ENCODE data around the gene GNRH2.

DNA sequence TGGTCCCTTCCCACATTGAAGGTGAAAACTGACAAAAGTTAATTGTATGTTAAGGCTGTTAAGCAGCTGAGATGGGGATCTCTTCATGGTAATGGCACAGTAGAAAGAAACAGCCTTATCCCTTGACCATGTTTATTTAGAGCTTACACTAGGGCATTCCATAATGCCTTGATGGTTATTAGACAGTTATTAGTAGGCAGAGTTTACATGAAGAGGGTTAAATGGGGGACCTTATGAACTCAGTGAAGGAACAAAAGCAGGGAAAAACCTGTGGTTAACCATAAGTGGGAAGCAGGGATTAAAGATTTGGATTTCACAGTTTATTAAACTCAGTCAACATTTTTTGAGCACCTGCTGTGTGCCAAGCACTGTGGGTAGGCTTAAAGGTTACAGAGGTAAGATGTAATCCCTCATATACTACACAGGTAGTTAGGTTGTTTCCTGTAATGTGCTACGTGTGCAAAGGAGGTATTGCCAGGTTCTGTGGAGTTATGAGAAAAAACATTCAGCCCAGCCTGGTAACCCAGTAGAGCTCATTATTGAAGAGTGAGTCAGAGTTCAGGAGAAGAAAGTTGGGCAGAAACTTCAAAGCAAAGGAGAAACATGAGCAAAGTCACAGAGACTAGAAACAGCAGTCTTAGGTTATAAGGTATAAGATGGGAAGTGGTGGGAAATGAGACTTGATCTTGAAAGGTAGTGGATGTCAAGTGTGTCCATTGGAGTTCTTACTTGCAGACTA is 32.3 kb upstream of the GNRH2 start:
- TF ChIP-seq ZNF777 (tag by site-specific recombination; IDR thresholded peaks at IDR 0.05; ENCODE audit: borderline replicate concordance), result no peak
- TF ChIP-seq, protein P1, sequence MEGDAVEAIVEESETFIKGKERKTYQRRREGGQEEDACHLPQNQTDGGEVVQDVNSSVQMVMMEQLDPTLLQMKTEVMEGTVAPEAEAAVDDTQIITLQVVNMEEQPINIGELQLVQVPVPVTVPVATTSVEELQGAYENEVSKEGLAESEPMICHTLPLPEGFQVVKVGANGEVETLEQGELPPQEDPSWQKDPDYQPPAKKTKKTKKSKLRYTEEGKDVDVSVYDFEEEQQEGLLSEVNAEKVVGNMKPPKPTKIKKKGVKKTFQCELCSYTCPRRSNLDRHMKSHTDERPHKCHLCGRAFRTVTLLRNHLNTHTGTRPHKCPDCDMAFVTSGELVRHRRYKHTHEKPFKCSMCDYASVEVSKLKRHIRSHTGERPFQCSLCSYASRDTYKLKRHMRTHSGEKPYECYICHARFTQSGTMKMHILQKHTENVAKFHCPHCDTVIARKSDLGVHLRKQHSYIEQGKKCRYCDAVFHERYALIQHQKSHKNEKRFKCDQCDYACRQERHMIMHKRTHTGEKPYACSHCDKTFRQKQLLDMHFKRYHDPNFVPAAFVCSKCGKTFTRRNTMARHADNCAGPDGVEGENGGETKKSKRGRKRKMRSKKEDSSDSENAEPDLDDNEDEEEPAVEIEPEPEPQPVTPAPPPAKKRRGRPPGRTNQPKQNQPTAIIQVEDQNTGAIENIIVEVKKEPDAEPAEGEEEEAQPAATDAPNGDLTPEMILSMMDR (tag by site-specific recombination; IDR thresholded peaks at IDR 0.05), result no peak
- TF ChIP-seq, protein P2, sequence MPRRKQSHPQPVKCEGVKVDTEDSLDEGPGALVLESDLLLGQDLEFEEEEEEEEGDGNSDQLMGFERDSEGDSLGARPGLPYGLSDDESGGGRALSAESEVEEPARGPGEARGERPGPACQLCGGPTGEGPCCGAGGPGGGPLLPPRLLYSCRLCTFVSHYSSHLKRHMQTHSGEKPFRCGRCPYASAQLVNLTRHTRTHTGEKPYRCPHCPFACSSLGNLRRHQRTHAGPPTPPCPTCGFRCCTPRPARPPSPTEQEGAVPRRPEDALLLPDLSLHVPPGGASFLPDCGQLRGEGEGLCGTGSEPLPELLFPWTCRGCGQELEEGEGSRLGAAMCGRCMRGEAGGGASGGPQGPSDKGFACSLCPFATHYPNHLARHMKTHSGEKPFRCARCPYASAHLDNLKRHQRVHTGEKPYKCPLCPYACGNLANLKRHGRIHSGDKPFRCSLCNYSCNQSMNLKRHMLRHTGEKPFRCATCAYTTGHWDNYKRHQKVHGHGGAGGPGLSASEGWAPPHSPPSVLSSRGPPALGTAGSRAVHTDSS (tag by site-specific recombination; IDR thresholded peaks at IDR 0.05), result no peak
- TF ChIP-seq, protein P3, sequence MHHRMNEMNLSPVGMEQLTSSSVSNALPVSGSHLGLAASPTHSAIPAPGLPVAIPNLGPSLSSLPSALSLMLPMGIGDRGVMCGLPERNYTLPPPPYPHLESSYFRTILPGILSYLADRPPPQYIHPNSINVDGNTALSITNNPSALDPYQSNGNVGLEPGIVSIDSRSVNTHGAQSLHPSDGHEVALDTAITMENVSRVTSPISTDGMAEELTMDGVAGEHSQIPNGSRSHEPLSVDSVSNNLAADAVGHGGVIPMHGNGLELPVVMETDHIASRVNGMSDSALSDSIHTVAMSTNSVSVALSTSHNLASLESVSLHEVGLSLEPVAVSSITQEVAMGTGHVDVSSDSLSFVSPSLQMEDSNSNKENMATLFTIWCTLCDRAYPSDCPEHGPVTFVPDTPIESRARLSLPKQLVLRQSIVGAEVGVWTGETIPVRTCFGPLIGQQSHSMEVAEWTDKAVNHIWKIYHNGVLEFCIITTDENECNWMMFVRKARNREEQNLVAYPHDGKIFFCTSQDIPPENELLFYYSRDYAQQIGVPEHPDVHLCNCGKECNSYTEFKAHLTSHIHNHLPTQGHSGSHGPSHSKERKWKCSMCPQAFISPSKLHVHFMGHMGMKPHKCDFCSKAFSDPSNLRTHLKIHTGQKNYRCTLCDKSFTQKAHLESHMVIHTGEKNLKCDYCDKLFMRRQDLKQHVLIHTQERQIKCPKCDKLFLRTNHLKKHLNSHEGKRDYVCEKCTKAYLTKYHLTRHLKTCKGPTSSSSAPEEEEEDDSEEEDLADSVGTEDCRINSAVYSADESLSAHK (tag by site-specific recombination; IDR thresholded peaks at IDR 0.05), result no peak
- TF ChIP-seq HOXA7 (CRISPR knock-in tag; IDR thresholded peaks at IDR 0.05; ENCODE audit: borderline replicate concordance), result no peak
- no peak for TF ChIP-seq ZNF138 (tag by site-specific recombination; IDR thresholded peaks at IDR 0.05; ENCODE audit: borderline replicate concordance)
- TF ChIP-seq, protein P4, sequence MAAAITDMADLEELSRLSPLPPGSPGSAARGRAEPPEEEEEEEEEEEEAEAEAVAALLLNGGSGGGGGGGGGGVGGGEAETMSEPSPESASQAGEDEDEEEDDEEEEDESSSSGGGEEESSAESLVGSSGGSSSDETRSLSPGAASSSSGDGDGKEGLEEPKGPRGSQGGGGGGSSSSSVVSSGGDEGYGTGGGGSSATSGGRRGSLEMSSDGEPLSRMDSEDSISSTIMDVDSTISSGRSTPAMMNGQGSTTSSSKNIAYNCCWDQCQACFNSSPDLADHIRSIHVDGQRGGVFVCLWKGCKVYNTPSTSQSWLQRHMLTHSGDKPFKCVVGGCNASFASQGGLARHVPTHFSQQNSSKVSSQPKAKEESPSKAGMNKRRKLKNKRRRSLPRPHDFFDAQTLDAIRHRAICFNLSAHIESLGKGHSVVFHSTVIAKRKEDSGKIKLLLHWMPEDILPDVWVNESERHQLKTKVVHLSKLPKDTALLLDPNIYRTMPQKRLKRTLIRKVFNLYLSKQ (tag by site-specific recombination; IDR thresholded peaks at IDR 0.05; ENCODE audit: borderline replicate concordance), result no peak

Data from HEK293 (cell line).